ENCODE data around the gene FHOD3.

- TF ChIP-seq CTCF (IDR thresholded peaks at IDR 0.05) (no peak), POLR2AphosphoS5 (IDR thresholded peaks at IDR 0.05; ENCODE audit: insufficient read depth in 1 of 2, low read depth in 1 of 2) (no peak), POLR2A (IDR thresholded peaks at IDR 0.05) (no peak)
These were observed 281.6 kb downstream of the FHOD3 start for GRCh38 chr18:36578871-36579710.
